GM21360 (cell line): ENCODE data around the gene ANKUB1.
A peak's percentile ranks its signal among the peaks of the same experiment; 100 is the strongest.
"Not testable (repeated sequence)": the region's sequence is repeated elsewhere in the genome, so short reads cannot be mapped to it uniquely, and the experiment has no call there.

Source experiments
- ATAC-seq: cut with Tn5 transposase; IDR thresholded peaks from one replicate; pipeline ENCODE4 v1.9.1; 2021; ENCODE audit warnings: mild to moderate bottlenecking, moderate library complexity; ENCODE audit not compliant: unreplicated experiment

The ANKUB1 gene, protein sequence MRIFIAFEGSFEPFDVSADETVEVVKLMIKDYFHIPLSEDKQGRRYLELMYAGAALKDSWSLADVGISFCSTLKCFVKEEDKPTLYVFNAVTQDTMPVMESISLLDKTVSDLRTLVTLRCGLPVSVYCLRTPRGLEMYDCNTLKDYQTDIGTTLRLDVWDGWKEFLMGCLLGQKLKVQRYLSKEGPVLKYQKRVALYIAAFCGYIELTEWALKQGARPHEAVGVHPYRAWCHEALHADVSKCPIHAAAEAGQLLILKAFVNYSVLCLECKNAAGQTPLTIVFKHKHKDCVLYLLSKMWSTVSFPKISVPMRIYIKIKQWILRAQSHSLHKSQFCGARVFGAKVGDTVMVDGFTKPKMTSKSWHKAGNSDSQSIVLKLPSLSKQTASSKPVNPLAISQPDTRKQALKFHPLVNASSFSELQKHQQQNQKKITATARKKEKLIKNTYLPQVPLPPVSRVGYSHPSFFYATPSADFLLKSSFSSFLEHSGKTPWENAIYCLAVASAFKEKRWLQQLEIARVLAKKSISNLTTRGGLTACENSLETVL

GRCh38 chr3:149792452-149793270 is at the start of gene ANKUB1:
ANKUB1 (minus strand) TSS chr3:149792554; CDS start chr3:149792366, 188 bp downstream.
- ATAC-seq = no peak

- no peak for ATAC-seq
These were observed 47.5 kb upstream of the ANKUB1 start for GRCh38 chr3:149839896-149840295.

GRCh38 chr3:149839469-149839868 is 47.1 kb upstream of the ANKUB1 start:
- not testable (repeated sequence) for ATAC-seq

DNA sequence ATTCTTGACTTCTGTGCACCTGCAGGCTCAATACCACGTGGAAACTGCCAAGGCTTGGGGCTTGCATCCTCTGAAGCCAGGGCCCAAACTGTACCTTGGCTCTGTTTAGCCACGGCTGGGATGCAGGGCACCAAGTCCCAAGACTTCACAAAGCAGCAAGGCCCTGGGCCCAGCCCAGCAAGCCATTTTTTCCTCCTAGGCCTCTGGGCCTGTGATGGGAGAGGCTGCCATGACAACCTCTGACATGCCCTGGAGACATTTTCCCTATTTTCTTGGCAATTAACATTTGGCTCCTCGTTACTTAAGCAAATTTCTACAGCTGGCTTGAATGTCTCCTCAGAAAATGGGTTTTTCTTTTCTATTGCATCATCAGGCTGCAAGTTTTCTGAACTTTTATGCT is 46.1 kb upstream of the ANKUB1 start:
- not testable (repeated sequence) for ATAC-seq

GRCh38 chr3:149833241-149833640 is 40.9 kb upstream of the ANKUB1 start:
- ATAC-seq = no peak

GRCh38 chr3:149832086-149832485 is 39.7 kb upstream of the ANKUB1 start:
- no peak for ATAC-seq

DNA sequence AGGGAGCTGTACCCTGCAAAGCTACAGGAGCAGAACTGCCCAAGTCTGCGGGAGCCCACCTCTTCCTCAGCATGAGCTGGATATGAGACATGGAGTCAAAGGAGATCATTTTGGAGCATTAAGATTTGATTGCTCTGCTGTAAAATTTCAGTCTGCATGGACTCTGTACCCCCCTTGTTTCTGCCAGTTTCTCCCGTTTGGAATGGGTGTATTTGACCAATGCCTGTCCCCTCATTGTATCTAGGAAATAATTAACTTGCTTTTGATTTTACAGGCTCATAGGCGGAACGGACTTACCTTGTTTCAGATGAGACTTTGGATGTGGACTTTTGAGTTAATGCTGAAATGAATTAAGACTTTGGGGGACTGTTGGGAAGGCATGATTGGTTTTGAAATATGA is 39.0 kb upstream of the ANKUB1 start:
- no peak for ATAC-seq

DNA sequence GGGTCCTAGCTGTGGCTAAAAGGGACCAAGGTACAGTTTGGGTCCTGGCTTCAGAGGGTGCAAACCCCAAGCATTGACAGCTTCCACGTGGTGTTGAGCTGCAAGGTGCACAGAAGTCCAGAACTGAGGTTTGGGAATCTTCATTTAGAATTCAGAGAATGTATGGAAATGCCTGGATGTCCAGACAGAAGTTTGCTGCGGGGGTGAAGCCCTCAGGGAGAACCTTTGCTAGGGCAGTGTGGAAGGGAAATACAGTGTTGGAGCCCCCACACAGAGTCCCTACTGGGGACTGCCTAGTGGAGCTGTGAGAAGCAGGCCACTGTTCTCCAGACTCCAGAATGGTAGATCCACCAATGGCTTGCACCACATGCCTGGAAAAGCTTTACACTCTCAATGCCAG is 38.5 kb upstream of the ANKUB1 start:
- ATAC-seq = no peak

GRCh38 chr3:149829631-149830030 is 37.3 kb upstream of the ANKUB1 start:
- not testable (repeated sequence) for ATAC-seq

GRCh38 chr3:149828390-149828789 is 36.0 kb upstream of the ANKUB1 start:
- no peak for ATAC-seq

DNA sequence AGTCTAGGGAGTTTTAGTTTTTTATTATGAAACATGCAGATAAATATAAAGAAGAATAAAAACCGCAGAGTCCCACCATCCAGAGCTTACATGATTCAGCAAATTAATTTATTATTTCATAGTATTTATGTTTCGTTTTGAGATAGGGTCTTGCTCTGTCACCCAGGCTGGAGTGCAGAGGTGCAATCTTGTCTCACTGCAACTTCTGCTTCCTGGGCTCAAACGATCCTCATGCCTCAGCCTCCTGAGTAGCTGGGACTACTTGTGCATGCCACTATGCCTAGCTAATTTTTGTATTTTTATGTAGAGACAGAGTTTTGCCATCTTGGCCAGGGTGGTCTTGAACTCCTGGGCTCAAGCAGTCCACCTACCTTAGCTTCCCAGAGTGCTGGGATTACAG is 34.3 kb upstream of the ANKUB1 start:
- ATAC-seq = no peak

DNA sequence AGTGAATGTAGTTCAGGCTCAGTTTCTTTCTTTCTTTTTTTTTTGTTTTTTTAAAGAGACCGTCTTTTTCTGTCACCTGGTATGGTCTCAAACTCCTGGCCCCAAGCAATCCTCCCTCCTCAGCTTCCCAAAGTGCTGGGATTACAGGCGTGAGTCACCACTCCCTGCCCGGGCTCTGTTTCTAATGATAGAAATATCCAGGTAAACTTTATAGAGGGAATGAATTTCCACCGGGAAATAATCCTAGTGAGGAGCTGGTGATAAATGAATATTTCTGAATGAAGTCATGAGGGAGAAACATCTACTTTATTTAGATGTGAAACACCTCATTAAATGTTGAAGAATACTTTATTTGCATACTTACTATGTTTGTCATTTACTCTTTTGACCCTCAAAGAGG is 27.8 kb upstream of the ANKUB1 start:
- ATAC-seq = no peak

DNA sequence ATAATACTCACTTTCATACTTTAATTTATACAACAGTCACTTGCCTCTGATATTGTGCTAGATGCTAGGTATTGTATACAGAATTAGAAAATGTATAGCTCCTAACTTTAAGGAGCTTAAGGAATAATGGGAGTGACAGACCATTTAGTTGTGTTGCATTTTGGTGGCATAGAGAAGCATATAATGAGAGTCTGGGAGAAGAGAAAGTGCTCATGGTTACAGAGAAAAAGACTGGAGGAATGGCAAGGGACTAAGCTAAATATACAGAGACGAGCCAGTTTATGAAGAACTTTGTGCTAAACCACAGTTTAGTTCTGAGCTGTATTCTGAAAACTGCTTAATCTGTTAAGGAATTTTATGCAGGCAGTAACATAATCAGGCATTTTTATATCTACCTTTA is 27.1 kb upstream of the ANKUB1 start:
- no peak for ATAC-seq

DNA sequence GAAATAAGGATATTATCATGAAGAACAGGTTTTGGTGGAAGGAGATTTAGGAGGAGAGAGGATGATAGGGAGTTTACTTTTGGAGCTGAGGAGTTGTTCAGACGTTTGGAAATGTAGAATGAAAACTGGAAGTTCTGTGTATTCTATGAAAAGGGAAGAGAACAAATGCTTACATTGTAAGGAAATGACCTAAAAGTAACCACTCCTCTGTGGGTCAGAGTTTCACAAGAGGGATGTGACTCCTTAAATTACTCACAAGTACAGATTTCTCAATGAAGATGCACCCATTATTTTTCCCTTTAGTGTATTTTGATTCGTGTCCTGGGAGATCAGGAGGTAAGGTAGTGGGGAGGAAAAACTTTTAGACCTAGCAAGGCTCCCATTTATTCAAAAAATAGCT is 24.6 kb upstream of the ANKUB1 start:
- no peak for ATAC-seq

- no peak for ATAC-seq
These were observed 24.0 kb upstream of the ANKUB1 start for GRCh38 chr3:149816311-149816710.

GRCh38 chr3:149815728-149816127 is 23.4 kb upstream of the ANKUB1 start:
- ATAC-seq = no peak

GRCh38 chr3:149815321-149815720 is 23.0 kb upstream of the ANKUB1 start:
- no peak for ATAC-seq

GRCh38 chr3:149813367-149814281 is 21.3 kb upstream of the ANKUB1 start:
- ATAC-seq = peak; percentile 15

DNA sequence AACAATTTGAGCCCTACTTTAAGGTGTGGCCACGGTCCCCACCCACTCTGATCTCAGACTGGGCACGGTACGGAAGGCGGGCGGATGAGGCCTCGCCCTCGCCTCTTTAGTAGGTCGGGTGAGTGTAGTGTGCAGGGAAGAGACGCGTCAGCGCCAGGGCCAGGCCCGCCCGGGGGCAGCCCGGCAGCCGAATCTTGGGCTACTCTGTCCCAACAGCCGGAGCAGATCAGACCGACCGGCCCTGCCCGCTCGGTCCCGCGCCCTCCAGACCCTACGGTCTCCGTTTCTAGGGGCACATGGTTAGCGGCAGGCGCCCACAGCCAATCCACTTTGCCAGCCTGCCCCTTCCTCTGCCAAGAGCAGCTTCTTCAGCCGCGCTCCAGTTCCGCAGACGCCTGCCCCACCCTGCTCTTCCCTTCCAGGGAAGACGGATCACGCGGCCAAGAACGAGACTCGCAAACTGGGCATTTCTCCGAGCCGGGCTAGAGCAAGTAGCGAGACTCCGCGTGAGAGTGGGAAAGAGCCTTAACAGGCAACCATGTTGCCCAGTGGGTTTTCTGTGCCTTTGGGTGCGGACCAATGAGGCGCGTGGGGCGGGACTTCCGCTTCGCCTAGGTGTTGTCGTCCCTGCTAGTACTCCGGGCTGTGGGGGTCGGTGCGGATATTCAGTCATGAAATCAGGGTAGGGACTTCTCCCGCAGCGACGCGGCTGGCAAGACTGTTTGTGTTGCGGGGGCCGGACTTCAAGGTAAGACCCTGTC is 20.4 kb upstream of the ANKUB1 start, which contains the start of gene RNF13:
Gene RNF13 (plus strand): TSS at position 610 of the 761 bp plus-strand sequence. CDS start 32,812 bp downstream, outside the sequence.
- ATAC-seq = peak; percentile 90

- ATAC-seq = no peak
These were observed 19.8 kb upstream of the ANKUB1 start for GRCh38 chr3:149812165-149812605.
